ENCODE measurements around the gene MCTP2.

- TF ChIP-seq, protein P1, sequence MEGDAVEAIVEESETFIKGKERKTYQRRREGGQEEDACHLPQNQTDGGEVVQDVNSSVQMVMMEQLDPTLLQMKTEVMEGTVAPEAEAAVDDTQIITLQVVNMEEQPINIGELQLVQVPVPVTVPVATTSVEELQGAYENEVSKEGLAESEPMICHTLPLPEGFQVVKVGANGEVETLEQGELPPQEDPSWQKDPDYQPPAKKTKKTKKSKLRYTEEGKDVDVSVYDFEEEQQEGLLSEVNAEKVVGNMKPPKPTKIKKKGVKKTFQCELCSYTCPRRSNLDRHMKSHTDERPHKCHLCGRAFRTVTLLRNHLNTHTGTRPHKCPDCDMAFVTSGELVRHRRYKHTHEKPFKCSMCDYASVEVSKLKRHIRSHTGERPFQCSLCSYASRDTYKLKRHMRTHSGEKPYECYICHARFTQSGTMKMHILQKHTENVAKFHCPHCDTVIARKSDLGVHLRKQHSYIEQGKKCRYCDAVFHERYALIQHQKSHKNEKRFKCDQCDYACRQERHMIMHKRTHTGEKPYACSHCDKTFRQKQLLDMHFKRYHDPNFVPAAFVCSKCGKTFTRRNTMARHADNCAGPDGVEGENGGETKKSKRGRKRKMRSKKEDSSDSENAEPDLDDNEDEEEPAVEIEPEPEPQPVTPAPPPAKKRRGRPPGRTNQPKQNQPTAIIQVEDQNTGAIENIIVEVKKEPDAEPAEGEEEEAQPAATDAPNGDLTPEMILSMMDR (IDR thresholded peaks at IDR 0.05; ENCODE audit: insufficient read depth, low read length), result no peak
- TF ChIP-seq REST (IDR thresholded peaks at IDR 0.05; ENCODE audit: insufficient replicate concordance, low read depth) (no peak), SPI1 (IDR thresholded peaks at IDR 0.05; ENCODE audit: borderline replicate concordance, low read depth) (no peak)
Observed at GRCh38 chr15:94485148-94485719, 253.9 kb downstream of the MCTP2 start.
